GM19397 (cell line): Measurements from ENCODE around the gene PRDM16.

ENCODE experiments used
- ATAC-seq: cut with Tn5 transposase; IDR thresholded peaks from one replicate; pipeline ENCODE4 v1.9.1; 2021; ENCODE audit warnings: mild to moderate bottlenecking, moderate library complexity; ENCODE audit not compliant: unreplicated experiment

The PRDM16 gene

GRCh38 chr1:3101124-3101939 lies 32.3 kb downstream of the PRDM16 start:
- no peak for ATAC-seq

GRCh38 chr1:3102641-3103040 lies 33.6 kb downstream of the PRDM16 start:
- ATAC-seq = no peak

- ATAC-seq = no peak
These were observed 35.1 kb downstream of the PRDM16 start for GRCh38 chr1:3103967-3104677.

- ATAC-seq = no peak
These were observed 36.3 kb downstream of the PRDM16 start for GRCh38 chr1:3105167-3105863.

- ATAC-seq = no peak
These were observed 37.2 kb downstream of the PRDM16 start for GRCh38 chr1:3106216-3106615.

GRCh38 chr1:3107201-3107600 lies 38.2 kb downstream of the PRDM16 start:
- no peak for ATAC-seq

GRCh38 chr1:3109355-3109754 lies 40.4 kb downstream of the PRDM16 start:
- no peak for ATAC-seq

- no peak for ATAC-seq
These were observed 42.5 kb downstream of the PRDM16 start for GRCh38 chr1:3111348-3112021.

GRCh38 chr1:3112526-3112925 lies 43.5 kb downstream of the PRDM16 start:
- ATAC-seq = no peak

GRCh38 chr1:3113047-3113740 lies 44.2 kb downstream of the PRDM16 start:
- ATAC-seq = no peak

- no peak for ATAC-seq
These were observed 44.7 kb downstream of the PRDM16 start for GRCh38 chr1:3113741-3114056.

- no peak for ATAC-seq
These were observed 45.2 kb downstream of the PRDM16 start for GRCh38 chr1:3114131-3114744.

- no peak for ATAC-seq
These were observed 45.8 kb downstream of the PRDM16 start for GRCh38 chr1:3114846-3115245.

GRCh38 chr1:3115275-3116149 lies 46.5 kb downstream of the PRDM16 start:
- ATAC-seq = no peak

- ATAC-seq = no peak
These were observed 47.1 kb downstream of the PRDM16 start for GRCh38 chr1:3116150-3116510.

- no peak for ATAC-seq
These were observed 47.6 kb downstream of the PRDM16 start for GRCh38 chr1:3116560-3116959.

GRCh38 chr1:3117879-3118278 lies 48.9 kb downstream of the PRDM16 start:
- no peak for ATAC-seq

GRCh38 chr1:3119061-3119460 lies 50.1 kb downstream of the PRDM16 start:
- no peak for ATAC-seq

GRCh38 chr1:3119725-3120124 lies 50.7 kb downstream of the PRDM16 start:
- ATAC-seq = no peak
